Esophagus muscularis mucosa (tissue), 4 donors: ENCODE data around the gene DEPDC7.

ENCODE experiments used
- CTCF ChIP-seq, 3 experiments: fragments of 200-600 bp in 2 of 3; fragments of 450-650 bp in 1 of 3; sonication (generic) in 2 of 3; IDR thresholded peaks; one replicate each; pipeline ENCODE4 v1.5.1; 2017 to 2019; ENCODE audit warnings: antibody characterized with exemption in 3 of 3, mild to moderate bottlenecking in 2 of 3, moderate library complexity in 1 of 3
- EP300 ChIP-seq: sonication (generic); formaldehyde crosslinking; IDR thresholded peaks from one replicate; pipeline ENCODE4 v1.6.1; 2017; ENCODE audit warnings: antibody characterized with exemption
- POLR2AphosphoS5 ChIP-seq, 2 donors: sonication (generic); formaldehyde crosslinking; IDR thresholded peaks; one replicate each; pipeline ENCODE4 v1.6.1; 2017; ENCODE audit warnings: antibody characterized with exemption in 2 of 2

- TF ChIP-seq CTCF (IDR thresholded peaks at IDR 0.05): no peak
- no peak for TF ChIP-seq EP300
- TF ChIP-seq POLR2AphosphoS5 (IDR thresholded peaks at IDR 0.05): no peak
Measured at GRCh38 chr11:32990481-32990880, 25.2 kb upstream of the DEPDC7 start.
